ENCODE results near the gene ALDH3B1. TPM values are rescaled to one million over a fixed set of nuclear protein-coding genes. Genes with fewer than 3 reads are reported as not detected.

ALDH3B1 gene
- total and polyA plus RNA-seq, 9 of the 15 experiments (the other 6 are each of a cell fraction or from before 2014, with no cell fraction given) = 0.01 to 0.35 (median 0.07) TPM; not detected in 2

GRCh38 chr11:68076371-68077042 is 66.4 kb downstream of the ALDH3B1 start (continued):
- no peak for TF ChIP-seq ARID4B (CRISPR knock-in tag; IDR thresholded peaks at IDR 0.05)
- no peak for TF ChIP-seq NR4A1 (CRISPR knock-in tag; IDR thresholded peaks at IDR 0.05)
- no peak for TF ChIP-seq NR4A1 (tag; IDR thresholded peaks at IDR 0.05)
- TF ChIP-seq HOXB6 (CRISPR knock-in tag; IDR thresholded peaks at IDR 0.05; ENCODE audit: borderline replicate concordance) = no peak
- TF ChIP-seq E2F6 (IDR thresholded peaks at IDR 0.05; ENCODE audit: borderline replicate concordance in 1 of 2, extremely low read depth in 1 of 2, insufficient read depth in 1 of 2, insufficient read length in 1 of 2, low read depth in 1 of 2, low read length in 1 of 2, poor library complexity in 1 of 2, severe bottlenecking in 1 of 2) = no peak
- no peak for TF ChIP-seq TFE3 (CRISPR knock-in tag; IDR thresholded peaks at IDR 0.05)
- peak; percentile 10 to 53; a peak in 2 of 4 replicates for TF ChIP-seq RAD21 (CRISPR knock-in tag; conservative IDR thresholded peaks at IDR 0.05 in 1 of 2, IDR thresholded peaks at IDR 0.05 in 1 of 2)
- TF ChIP-seq FUS (optimal IDR thresholded peaks at IDR 0.05; ENCODE audit: low read depth, low read length) = no peak
- peak; percentile 33 to 46 (median 44); a peak in 3 of 6 replicates for TF ChIP-seq CTCF (IDR thresholded peaks at IDR 0.05 in 2 of 3, conservative IDR thresholded peaks at IDR 0.05 in 1 of 3; ENCODE audit: insufficient read depth in 2 of 3, low read depth in 1 of 3, low read length in 3 of 3)
- no peak for TF ChIP-seq KLF6 (CRISPR knock-in tag; IDR thresholded peaks at IDR 0.05; ENCODE audit: borderline replicate concordance)
- TF ChIP-seq ZNF77 (CRISPR knock-in tag; IDR thresholded peaks at IDR 0.05) = no peak
- TF ChIP-seq DEAF1 (CRISPR knock-in tag; IDR thresholded peaks at IDR 0.05) = no peak
- TF ChIP-seq SIX5 (IDR thresholded peaks at IDR 0.05; ENCODE audit: borderline replicate concordance in 1 of 2, insufficient read depth in 1 of 2, low read depth in 1 of 2, low read length in 2 of 2) = no peak

Data from K562 (cell line).